Stimulated activated CD8-positive, alpha-beta memory T cell treated with anti-CD3 and anti-CD28 coated beads, Interleukin-12 subunit alpha, Interleukin-12 subunit beta, amount 100 ng/mL, for 1 hour (primary cell): ENCODE measurements around the gene GCK.

Source experiments
- DNase-seq: peaks from one replicate; pipeline ENCODE4 v3.0.0-alpha.2; 2020; ENCODE audit warnings: low read depth

Gene GCK

DNA sequence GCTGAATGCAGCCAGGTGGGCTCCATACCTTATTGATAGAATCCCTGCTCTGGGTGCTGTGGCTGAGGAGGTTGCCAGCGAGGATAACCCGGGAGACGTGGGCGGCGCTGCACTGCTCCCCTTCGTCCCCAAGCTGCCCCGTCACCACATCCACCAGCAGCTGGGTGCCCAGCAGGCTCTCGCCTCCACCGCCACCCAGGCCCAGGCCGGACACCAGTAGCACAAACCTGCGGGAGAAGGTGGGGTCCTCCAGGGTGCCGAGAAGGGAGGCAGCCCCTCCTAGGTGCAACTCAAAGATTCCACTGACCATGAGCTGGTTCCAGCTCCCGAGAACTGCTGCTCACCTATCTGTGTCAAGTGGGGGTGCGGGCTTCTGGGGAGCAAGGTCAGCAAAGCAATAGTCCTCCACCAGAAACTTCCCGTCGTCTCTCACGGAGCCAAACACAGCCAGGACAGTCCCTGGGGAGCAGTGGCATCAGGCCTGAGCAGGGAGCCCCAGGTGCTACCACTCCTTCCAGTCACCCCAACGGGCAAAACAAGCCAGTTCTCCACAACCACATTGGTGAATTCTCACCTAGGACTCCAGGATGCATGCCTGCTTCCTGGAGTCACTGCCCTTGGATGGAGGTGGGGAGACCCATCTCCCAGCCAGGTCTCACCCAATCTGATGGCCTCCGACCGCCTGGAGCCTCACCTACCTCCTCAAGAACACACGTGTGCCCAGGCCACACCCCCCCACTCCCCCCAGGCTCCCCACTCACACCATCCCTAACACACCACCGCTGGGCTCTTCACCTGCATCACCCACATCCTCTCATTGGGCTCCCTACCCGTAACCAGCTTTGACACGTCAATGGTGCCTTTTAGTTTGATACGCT, 72.2 kb downstream of the GCK start:
- no peak for DNase-seq

DNA sequence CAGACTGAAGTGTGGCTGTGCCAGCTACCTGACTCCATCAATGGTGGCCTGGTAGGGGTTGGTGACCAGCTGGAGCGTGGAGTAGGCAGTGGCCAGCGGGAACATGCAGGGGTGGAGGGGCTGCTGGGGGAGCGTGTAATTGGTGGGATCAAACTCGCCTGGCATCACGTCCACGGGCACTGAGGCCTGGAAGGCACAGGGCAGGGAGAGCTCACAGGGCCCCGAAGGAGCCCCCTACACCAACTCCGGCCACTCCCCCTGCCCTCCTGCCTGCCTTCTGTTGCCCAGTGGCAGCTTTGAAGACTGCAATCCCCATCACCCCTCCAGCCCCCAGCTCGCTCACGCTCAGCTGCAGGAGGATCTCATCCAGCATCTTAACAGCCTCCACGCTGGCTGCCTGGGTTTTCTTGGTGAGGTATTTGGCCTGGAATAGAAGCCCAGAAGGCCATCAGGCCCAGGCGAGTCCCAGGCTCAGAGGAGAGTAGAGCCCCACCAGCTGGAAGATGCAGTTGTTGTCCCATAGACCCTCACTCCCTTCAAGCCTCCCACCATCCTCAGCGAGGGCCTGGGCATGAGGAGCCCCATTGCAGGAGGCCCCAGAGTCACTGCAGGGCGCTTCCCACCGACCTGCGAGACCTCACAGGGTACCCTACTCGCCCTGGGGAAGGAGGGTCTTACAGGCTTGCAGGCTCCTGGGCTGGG, 73.0 kb downstream of the GCK start:
- DNase-seq, result no peak

DNA sequence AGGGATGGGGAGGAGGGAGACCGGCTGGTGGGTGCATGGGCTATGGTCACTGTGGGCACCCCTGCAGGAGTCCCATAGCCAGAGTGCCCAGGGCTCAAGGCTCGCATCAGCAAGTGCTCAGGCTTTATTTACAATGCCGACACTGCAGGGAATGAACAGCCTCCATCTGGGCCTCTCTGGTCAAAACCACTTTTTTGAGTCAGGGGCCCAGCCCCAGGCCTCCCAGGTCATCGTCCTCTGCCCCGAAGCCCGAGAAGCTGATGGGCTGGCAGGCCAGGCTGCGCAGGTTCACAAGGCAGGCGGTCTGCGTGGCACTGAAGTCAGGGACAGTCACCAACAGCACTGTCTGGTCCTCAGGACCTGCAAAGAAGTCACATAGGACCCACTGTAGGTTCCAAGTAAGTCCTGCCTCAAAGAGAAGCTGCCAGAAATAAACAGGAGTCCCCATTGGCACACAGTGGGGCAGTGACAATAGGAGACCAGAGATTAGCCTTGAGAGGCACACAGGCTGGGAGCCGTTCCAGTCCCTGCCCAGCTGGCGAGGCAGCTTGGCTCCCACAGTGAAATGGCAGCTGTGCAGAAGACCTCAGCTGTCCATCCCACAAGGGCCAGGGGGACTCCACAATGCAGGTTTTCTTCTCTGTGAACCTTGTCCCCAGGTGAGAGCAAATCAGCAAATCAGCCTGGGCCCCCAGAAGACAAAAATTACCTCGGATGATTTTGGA, 74.5 kb downstream of the GCK start:
- no peak for DNase-seq

DNA sequence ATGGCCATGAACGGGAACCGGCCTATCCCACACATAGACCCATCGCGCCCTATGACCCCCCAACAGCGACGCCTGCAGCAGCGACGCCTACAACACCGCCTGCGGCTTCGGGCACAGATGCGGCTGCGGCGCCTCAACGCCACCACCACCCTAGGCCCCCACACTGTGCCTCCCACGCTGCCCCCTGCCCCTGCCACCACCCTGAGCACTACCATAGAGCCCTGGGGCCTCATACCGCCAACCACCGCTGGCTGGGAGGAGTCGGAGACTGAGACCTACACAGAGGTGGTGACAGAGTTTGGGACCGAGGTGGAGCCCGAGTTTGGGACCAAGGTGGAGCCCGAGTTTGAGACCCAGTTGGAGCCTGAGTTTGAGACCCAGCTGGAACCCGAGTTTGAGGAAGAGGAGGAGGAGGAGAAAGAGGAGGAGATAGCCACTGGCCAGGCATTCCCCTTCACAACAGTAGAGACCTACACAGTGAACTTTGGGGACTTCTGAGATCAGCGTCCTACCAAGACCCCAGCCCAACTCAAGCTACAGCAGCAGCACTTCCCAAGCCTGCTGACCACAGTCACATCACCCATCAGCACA, 75.4 kb downstream of the GCK start:
- DNase-seq, result no peak

DNA sequence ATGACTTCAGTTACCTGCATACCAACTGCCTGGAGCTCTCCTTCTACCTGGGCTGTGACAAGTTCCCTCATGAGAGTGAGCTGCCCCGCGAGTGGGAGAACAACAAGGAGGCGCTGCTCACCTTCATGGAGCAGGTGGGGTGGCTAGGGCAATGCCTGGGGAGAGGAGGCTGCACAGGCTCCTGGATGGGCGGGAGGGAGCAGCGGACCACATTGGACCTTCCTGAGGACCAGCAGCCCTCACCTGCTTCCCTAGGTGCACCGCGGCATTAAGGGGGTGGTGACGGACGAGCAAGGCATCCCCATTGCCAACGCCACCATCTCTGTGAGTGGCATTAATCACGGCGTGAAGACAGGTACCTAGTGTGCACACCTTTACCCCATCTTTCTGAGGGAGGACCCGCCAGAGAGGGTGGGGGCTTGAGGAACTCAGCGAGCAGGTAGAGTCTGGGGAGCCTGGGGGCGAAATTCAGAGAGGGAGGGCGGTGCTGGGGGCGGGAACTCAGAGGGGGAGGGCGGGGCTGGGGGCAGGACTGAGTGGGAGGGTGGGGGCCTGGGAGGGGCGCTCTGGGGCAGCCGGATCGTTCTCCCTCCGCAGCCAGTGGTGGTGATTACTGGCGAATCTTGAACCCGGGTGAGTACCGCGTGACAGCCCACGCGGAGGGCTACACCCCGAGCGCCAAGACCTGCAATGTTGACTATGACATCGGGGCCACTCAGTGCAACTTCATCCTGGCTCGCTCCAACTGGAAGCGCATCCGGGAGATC, 76.1 kb downstream of the GCK start:
- no peak for DNase-seq

DNA sequence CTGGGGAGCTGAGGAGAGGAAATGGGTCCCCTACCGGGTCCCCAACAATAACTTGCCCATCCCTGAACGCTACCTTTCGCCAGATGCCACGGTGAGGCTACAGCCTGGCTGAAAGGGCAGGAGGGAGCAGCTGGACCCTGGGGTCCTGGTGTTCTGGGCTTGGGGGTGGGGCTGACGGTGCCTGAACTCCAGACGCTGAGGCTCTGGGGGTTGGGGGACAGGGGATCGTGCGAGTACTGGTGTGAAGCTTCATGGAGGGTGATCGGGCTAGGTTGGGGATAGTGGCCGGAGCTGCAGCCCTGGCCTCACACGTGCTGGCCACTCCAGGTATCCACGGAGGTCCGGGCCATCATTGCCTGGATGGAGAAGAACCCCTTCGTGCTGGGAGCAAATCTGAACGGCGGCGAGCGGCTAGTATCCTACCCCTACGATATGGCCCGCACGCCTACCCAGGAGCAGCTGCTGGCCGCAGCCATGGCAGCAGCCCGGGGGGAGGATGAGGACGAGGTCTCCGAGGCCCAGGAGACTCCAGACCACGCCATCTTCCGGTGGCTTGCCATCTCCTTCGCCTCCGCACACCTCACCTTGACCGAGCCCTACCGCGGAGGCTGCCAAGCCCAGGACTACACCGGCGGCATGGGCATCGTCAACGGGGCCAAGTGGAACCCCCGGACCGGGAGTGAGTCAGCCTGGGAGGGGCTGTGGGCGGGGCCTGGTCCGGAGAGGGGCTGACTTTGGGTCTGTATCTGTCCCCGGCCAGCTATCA, 76.8 kb downstream of the GCK start:
- no peak for DNase-seq

DNA sequence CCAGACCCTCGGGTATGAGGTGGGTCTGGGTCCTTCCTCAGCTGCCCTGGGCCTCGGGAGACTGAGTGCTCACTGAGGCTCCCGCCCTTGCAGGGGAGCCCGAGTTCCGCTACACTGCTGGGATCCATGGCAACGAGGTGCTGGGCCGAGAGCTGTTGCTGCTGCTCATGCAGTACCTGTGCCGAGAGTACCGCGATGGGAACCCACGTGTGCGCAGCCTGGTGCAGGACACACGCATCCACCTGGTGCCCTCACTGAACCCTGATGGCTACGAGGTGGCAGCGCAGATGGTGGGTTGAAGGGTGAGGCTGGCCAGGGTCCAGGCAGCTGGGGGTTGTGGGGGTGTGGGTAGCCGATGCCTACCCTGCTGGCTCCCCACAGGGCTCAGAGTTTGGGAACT, 77.5 kb downstream of the GCK start:
- no peak for DNase-seq

DNA sequence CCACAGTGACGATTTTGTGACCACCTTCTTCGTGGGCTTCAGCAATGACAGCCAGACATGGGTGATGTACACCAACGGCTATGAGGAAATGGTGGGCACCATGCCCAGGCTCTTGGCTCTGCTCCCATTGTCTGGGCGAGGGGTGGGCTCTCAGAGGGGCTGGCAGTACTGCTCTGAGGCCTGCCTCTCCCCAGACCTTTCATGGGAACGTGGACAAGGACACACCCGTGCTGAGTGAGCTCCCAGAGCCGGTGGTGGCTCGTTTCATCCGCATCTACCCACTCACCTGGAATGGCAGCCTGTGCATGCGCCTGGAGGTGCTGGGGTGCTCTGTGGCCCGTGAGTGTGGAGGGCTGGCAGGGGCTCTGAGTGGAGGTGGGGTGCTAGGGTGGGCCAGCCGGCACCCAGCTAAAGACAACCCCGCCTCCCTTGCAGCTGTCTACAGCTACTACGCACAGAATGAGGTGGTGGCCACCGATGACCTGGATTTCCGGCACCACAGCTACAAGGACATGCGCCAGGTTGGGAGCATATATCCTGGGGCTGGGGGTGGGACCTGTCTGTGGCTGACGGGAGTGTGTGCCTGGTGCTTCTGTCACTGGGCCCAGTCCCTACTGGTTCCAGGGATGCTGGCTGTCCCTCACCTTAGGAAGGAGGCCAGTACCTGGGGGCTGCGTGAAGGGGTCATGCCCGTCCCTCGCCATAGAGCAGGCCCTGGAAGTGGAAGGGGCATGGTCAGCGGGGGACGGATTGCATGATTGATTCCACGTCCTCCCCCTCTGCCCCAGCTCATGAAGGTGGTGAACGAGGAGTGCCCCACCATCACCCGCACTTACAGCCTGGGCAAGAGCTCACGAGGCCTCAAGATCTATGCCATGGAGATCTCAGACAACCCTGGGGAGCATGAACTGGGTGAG, 78.3 kb downstream of the GCK start:
- no peak for DNase-seq

DNA sequence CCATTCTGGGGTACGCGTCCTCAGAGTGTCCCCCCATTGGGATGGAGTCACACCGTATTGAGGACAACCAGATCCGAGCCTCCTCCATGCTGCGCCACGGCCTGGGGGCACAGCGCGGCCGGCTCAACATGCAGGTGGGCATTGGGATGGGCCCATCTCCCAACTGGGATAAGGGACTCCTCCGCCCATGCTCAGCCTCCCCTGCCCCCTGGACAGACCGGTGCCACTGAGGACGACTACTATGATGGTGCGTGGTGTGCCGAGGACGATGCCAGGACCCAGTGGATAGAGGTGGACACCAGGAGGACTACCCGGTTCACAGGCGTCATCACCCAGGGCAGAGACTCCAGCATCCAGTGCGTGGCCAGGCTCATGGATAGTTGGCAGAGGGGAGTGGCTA, 79.2 kb downstream of the GCK start:
- DNase-seq, result no peak

DNA sequence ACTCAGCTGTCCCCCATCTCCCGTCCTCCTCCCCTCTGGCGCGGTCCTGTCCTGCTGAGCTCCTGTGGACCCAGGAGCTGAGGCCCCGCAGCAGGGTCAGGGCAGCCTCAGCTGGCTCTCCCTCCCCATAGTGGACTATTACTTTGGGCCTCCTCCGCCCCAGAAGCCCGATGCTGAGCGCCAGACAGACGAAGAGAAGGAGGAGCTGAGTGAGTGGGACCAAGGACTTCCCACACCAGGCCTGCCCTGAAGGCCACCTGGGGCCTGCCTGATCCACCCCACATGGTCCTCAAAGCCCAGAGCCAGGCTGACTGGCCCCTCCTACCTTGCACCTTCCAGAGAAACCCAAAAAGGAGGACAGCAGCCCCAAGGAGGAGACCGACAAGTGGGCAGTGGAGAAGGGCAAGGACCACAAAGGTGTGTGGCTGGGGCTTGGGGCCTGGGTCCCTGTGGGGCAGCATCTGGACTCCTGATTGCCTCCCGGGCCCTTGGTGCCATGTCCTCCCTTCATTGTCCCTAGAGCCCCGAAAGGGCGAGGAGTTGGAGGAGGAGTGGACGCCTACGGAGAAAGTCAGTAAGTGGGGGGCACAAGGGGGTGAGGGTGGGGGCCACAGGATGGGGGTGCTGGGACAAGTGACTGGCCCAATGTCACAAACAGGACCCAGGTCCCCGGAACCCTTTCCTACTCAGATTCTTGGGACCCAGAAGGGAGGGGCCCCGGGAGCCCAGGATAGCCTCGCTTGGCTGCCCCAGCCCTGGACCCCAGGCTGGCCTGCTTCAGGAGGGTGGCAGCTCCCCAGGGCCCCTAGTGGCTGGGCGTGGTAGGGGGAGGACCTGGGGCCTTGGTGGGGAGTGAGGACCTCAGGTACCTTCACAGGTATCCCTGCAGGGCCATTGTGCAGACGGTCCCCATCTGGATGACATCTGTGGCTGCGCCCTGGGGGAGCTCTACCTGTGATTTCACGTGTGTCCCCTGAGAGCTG, 80.2 kb downstream of the GCK start:
- no peak for DNase-seq

DNA sequence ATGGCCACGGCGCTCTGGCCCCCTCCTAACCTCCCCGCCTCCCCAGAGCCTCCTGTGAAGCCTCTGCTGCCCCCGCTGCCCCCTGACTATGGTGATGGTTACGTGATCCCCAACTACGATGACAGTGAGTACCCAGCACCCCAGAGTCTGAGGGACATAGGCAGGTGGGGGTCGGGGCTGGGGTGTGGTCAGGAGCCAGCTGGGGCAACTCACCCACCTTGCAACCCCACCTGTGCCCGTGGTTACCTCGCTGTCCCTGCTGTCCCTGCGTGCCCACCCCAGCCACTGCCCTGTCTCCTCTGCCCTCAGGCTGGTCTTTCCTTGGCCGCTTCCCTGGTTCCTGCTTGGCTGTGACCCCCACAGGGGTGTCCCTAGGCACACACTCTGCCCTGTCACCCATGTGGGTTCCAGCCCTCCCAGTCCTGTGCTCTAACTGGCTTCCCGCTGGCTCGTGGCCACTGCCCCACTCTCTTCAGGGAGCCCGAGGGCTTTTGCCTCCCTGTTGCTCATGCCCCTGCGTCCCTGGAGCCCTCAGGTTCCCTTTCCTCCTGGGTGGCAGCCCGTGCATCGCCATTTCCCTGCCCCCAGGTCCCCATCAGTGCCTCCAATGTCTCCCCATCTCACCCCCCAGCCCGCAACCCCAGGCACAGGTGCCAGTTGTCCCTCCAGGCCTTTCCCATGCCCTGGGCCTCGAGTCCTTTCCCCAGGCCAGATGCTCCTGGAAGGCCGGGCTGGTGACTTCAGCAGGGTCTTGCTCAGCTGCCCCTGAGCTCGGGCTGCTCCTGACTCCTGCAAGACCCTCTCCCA, 81.1 kb downstream of the GCK start:
- DNase-seq, result no peak

DNA sequence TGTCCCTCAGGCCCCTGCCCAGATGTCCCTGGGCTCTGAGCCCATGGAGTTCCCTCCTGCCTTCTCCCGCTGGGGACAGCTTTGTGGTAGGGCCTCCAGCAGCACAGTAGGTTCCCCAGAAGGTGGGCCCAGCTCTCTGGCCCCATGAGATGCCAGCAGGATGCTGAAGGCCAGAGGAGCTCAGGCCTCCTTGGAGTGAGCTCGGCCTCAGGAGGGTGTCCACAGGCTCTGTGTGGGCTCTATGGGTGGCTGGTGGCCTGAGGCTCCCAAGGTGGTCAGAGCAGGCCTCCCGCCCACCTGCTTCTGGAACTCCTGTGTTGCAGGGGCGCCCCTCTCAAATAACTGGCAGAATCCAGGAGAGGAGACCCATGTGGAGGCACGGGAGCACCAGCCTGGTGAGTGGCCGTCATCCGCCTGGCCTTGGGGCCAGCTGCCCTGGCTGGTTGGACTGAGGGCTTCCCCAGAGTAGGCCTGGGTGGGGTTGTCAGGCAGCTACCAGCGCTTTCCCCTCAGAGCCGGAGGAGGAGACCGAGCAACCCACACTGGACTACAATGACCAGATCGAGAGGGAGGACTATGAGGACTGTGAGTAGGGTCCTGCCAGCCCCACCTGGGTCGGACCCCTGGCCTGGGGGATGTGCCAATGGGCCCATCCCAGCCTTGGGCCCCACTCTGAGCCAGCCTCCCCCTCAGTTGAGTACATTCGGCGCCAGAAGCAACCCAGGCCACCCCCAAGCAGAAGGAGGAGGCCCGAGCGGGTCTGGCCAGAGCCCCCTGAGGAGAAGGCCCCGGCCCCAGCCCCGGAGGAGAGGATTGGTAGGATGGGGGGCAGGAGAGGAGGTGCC, 81.9 kb downstream of the GCK start:
- no peak for DNase-seq

DNA sequence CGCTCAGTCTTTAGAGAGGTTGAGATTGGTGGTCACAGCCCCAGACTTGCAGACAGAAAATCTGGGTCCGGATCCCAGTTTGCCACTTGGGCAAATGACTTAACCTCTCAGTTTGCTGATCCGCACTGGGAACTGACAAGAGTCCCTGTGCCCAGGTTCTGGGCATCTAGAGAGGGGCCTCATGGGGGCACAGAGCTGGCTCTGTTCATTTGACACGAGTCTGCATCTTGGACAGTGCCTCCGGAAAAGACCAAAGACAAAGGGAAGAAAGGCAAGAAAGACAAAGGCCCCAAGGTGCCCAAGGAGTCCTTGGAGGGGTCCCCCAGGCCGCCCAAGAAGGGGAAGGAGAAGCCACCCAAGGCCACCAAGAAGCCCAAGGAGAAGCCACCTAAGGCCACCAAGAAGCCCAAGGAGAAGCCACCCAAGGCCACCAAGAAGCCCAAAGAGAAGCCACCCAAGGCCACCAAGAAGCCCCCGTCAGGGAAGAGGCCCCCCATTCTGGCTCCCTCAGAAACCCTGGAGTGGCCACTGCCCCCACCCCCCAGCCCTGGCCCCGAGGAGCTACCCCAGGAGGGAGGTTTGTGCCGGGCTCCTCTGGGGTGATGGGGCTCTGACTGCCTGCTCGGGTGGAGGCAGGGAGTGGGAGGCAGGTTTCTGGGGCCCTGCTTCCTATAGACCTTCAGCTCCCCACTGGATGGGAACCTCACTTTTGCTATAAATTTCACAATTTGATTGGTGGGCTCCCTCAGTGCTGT, 82.8 kb downstream of the GCK start:
- DNase-seq, result no peak

DNA sequence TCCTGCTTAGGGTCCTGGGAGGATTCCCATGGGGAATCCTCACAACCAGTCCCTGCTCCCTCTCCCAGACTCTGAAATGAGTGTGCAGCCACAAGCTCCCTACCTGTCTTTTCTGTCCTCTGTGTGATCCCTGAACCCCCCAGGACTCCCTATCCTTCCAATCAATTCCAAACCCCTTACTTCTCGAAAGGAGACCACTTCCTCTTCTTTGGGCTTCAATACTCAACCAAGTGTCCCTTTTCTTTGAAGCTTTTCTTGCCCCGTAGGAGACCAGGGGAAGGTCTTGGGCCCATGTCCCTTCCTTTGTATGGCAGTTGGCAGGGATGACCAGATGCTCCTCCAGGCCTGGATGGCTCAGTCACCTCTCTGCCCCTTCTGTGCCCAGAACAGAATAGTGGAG, 83.4 kb downstream of the GCK start:
- no peak for DNase-seq

DNA sequence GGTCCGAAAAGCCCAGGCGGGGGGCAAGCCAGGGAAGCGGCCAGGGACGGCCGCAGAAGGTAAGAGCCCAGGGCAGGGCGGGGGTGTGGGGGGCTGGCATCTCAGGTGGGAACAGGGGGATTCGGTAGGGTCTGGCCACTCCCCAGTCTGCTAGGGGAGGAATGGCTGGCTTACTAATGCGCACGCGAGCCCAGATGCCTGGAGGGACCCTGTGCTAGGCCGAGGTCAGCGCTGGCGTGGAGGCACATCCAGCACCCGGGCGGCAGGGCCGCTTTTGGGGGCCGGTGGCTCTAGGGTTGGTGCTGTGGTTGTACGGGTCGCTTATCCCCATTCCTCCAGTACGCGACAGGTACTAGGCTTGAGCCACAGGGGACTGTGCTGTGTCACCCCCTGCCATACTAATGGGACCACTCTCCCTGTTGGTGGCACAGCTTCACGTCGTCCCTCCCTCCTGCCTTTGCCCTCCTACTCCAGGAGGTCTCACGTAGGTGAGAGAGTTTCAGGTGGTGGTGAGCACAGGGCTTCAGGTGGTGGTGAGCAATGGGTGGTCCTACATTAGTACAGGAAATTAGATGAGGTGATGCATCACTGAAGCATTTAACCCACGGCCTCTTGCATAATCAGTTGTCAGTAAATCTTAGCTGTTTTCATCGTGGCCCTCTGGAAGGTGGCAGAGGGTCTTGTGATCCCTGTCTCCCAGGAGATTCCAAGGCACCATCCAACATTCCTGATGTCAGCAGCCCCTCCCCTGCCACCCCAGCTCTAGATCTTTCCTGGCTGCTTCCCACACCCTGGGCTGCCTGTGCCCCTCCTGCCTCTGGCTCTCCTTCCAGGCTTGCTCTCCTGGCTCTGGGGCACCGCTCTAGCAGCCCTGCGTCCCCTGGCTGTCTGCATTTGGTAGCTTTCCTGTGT, 84.1 kb downstream of the GCK start:
- no peak for DNase-seq
